Esophagus mucosa (tissue), 1 donor: ENCODE data around the gene OTOP2. TPM values are rescaled to one million over a fixed set of nuclear protein-coding genes. Genes with fewer than 3 reads are reported as not detected.
"Not testable (repeated sequence)": the region's sequence is repeated elsewhere in the genome, so short reads cannot be mapped to it uniquely, and the experiment has no call there.

Source experiments
- ATAC-seq: fragments of 200-7000 bp; cut with Tn5 transposase; one replicate; pipeline ENCODE4 v1.9.1; 2020
- total RNA-seq: library from RNA; stranded (reverse); gene quantifications from one replicate; pipeline ENCODE4 v1.2.4, GENCODE V29; 2023
- donor health status: DM: yes; HTN: yes; CAD: no.

Gene OTOP2
- total RNA-seq, 1 donor from 2014 or later, result 0.36 TPM

GRCh38 chr17:74975943-74976342, 51.9 kb downstream of the OTOP2 start:
- no peak for ATAC-seq

DNA sequence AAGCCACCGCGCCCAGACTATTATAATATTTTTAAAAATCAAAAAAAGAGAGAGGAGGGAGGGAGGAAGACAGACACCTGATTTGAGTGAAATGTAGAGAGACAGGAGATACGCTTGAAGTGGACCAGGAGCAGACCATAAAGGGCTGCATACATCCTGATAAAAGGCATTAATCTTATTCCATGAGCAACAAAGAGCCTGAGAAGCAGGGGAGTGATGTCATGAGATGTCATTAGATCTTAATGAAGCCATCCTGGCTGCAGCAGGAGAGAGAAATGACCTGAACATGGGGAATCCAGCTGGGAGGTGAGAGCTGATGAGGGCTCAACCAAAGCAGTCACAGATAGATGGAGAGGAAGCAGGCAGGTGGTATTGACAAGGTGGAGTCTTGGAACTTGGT, 53.7 kb downstream of the OTOP2 start:
- ATAC-seq, result no peak

- ATAC-seq, result no peak
Measured at GRCh38 chr17:74978240-74978639, 54.2 kb downstream of the OTOP2 start.

GRCh38 chr17:74979408-74980146, 55.5 kb downstream of the OTOP2 start:
- no peak for ATAC-seq

- peak; percentile 27 for ATAC-seq
Measured at GRCh38 chr17:74981318-74981978, 57.4 kb downstream of the OTOP2 start.

DNA sequence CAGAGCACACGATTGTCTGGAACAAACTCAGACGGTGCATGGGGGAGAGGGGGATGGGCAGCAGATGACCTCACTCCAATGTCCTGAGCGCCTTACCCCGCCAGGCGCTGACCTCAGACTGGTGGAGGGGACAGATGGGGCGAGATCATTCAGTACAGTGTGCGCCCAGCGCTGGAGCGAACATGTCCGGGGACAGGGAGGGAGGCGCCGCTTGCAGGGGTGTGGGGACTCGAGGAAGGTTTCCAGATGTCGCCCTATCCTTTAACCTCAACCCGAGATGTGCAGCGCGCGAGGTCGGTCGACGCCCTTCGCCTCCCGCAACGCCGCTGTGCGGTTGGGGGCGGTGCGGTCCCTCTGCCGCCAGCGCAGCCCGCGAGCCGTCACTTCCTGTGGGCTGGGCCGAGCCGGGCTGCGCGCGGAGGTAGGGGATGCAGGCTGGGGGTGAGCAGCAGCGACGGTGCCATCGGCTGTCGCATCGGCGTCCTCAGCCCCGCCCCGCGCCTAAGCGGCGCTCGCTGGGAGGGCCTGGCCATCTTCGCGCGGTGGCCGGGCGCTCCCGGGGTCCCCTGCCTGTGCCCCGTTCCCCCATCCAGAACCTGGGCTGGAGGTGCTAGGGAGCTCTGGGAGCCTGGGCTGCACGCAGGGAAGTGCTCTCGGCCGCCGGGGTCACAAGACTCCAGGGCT, 58.0 kb downstream of the OTOP2 start:
- ATAC-seq, result peak; percentile 74

- ATAC-seq, result not testable (repeated sequence)
Measured at GRCh38 chr17:74982663-74983313, 58.7 kb downstream of the OTOP2 start.

Other genes starting within 250 kb of the OTOP2 start
- gene CD300LF, start 211.3 kb upstream of the OTOP2 start, total RNA-seq, result 0.40 TPM
- gene RAB37, start 187.0 kb upstream of the OTOP2 start, total RNA-seq, result 0.96 TPM
- 297 TPM for gene NHERF1, start 175.6 kb upstream of the OTOP2 start, total RNA-seq
- 14.6 TPM for gene NAT9, start 147.9 kb upstream of the OTOP2 start, total RNA-seq
- not detected for gene GRIN2C, start 64.4 kb upstream of the OTOP2 start, total RNA-seq
- 31.5 TPM for gene FDXR, start 51.3 kb upstream of the OTOP2 start, total RNA-seq
- gene FADS6, start 30.6 kb upstream of the OTOP2 start, total RNA-seq, result 1.4 TPM
- 6.4 TPM for gene USH1G, start 1.0 kb upstream of the OTOP2 start, total RNA-seq
- gene OTOP3, start 11.6 kb downstream of the OTOP2 start, total RNA-seq, result 14.7 TPM
- 3.1 TPM for gene HID1, start 48.5 kb downstream of the OTOP2 start, total RNA-seq
- 2.7 TPM for gene CDR2L, start 63.4 kb downstream of the OTOP2 start, total RNA-seq
- 47.8 TPM for gene MRPL58, start 88.4 kb downstream of the OTOP2 start, total RNA-seq
- 314 TPM for gene ATP5PD, start 122.7 kb downstream of the OTOP2 start, total RNA-seq
- 13.2 TPM for gene KCTD2, start 123.0 kb downstream of the OTOP2 start, total RNA-seq
- gene SLC16A5, start 163.7 kb downstream of the OTOP2 start, total RNA-seq, result 13.9 TPM
- 6.3 TPM for gene ARMC7, start 185.7 kb downstream of the OTOP2 start, total RNA-seq
- gene NT5C, start 207.5 kb downstream of the OTOP2 start, total RNA-seq, result 66.6 TPM
- 328 TPM for gene JPT1, start 230.2 kb downstream of the OTOP2 start, total RNA-seq